GM18909 (cell line): ENCODE measurements around the gene PCDHA10.

Experiments used
- ATAC-seq: cut with Tn5 transposase; IDR thresholded peaks from one replicate; pipeline ENCODE4 v1.9.1; 2021; ENCODE audit warnings: mild to moderate bottlenecking; ENCODE audit not compliant: unreplicated experiment, poor library complexity

PCDHA10 gene

DNA sequence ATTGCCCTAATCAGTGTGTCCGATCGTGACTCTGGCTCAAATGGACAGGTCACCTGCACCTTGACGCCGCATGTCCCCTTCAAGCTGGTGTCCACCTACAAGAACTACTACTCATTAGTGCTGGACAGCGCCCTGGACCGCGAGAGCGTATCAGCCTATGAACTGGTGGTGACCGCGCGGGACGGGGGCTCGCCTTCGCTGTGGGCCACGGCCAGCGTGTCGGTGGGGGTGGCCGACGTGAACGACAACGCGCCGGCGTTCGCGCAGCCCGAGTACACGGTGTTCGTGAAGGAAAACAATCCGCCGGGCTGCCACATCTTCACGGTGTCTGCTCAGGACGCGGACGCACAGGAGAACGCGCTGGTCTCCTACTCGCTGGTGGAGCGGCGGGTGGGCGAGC is 27.7 kb downstream of the PCDHA10 start:
- no peak for ATAC-seq

DNA sequence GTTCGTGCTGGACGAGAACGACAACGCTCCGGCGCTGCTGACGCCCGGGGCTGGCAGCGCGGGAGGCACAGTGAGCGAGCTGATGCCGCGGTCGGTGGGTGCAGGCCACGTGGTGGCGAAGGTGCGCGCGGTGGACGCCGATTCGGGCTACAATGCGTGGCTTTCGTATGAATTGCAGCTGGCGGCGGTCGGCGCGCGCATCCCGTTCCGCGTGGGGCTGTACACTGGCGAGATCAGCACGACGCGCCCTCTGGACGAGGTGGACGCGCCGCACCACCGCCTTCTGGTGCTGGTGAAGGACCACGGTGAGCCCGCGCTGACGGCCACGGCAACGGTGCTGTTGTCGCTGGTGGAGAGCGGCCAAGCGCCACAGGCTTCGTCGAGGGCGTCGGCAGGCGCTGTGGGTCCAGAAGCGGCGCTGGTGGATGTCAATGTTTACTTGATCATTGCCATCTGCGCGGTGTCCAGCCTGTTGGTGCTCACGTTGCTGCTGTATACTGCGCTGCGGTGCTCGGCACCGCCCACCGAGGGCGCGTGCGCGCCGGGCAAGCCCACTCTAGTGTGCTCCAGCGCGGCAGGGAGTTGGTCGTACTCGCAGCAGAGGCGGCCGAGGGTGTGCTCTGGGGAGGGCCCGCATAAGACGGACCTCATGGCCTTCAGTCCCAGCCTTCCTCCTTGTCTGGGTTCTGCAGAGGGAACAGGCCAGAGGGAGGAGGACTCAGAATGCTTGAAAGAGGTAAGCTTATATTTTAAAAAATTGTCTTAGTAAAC is 28.4 kb downstream of the PCDHA10 start:
- no peak for ATAC-seq

DNA sequence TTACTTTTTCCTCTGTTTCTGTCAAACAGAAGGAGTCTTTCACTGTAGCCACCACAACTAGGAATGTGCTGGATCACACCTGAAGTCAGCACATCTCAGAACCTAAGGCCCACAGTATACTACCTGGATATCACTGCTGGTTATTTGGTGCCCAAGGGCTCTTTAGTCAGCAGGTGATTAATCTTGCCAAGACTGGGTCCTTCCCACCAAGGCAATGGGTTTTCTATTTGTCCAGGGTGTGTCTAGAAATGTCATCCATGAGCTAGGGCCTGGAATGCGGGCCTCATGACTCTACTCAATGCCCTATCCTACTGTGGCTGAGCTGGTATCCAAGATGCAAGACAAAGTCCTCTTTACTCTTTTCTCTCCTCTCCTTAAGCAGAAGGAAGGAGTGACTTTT is 60.6 kb downstream of the PCDHA10 start:
- ATAC-seq = no peak
